PC-9 (cell line): ENCODE data around the gene EFTUD2.

Source experiments
- EZH2 ChIP-seq: fragments of 200-600 bp; sonication (generic); IDR thresholded peaks from 2 replicates; pipeline ENCODE4 v1.8.0; 2017; ENCODE audit warnings: antibody characterized with exemption, low read depth
- TF ChIP-seq, protein P1 (sequence below): fragments of 200-600 bp; sonication (generic); conservative IDR thresholded peaks from 2 replicates; pipeline ENCODE4 v1.6.1; 2017; ENCODE audit warnings: mixed run types, antibody characterized with exemption, mild to moderate bottlenecking, moderate library complexity

DNA sequence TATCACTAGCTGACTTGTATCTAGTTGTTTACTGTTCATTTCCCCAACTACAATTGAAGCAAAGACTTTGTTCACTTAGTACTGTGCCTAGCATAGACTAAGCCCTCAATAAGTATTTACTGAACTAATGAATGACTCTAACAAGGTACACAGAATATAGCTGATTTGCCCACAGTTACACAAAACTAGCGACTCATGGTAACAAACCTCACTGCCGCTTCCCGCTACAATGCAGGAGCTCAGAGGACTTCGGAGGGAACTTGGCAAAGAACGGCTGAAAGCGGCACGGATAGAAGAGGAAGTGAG is 524 bp downstream of the EFTUD2 start:
- TF ChIP-seq, protein P1, sequence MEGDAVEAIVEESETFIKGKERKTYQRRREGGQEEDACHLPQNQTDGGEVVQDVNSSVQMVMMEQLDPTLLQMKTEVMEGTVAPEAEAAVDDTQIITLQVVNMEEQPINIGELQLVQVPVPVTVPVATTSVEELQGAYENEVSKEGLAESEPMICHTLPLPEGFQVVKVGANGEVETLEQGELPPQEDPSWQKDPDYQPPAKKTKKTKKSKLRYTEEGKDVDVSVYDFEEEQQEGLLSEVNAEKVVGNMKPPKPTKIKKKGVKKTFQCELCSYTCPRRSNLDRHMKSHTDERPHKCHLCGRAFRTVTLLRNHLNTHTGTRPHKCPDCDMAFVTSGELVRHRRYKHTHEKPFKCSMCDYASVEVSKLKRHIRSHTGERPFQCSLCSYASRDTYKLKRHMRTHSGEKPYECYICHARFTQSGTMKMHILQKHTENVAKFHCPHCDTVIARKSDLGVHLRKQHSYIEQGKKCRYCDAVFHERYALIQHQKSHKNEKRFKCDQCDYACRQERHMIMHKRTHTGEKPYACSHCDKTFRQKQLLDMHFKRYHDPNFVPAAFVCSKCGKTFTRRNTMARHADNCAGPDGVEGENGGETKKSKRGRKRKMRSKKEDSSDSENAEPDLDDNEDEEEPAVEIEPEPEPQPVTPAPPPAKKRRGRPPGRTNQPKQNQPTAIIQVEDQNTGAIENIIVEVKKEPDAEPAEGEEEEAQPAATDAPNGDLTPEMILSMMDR: no peak
- no peak for TF ChIP-seq EZH2
